Suprapubic skin (tissue), 4 donors: ENCODE data around the gene NDUFB5. TPM values are rescaled to one million over a fixed set of nuclear protein-coding genes. Genes with fewer than 3 reads are reported as not detected.
"Not testable (repeated sequence)": the region's sequence is repeated elsewhere in the genome, so short reads cannot be mapped to it uniquely, and the experiment has no call there.

Experiments used
- DNase-seq, 2 donors: peaks; one replicate each; pipeline ENCODE4 v3.0.0-alpha.2; 2019; ENCODE audit warnings: low spot score in 2 of 2
- H3K27ac ChIP-seq: fragments of 200-600 bp; sonication (generic); one replicate; pipeline ENCODE4 v1.5.1; 2019
- H3K27me3 ChIP-seq: fragments of 200-600 bp; sonication (generic); one replicate; pipeline ENCODE4 v1.5.1; 2019
- H3K36me3 ChIP-seq: fragments of 200-600 bp; sonication (generic); one replicate; pipeline ENCODE4 v1.5.1; 2019
- H3K4me1 ChIP-seq: fragments of 200-600 bp; sonication (generic); one replicate; pipeline ENCODE4 v1.5.1; 2019
- H3K4me3 ChIP-seq: fragments of 200-600 bp; sonication (generic); one replicate; pipeline ENCODE4 v1.5.1; 2019; ENCODE audit warnings: mild to moderate bottlenecking
- H3K9me3 ChIP-seq: fragments of 200-600 bp; sonication (generic); one replicate; pipeline ENCODE4 v1.5.1; 2019
- EP300 ChIP-seq: sonication (generic); formaldehyde crosslinking; IDR thresholded peaks from one replicate; pipeline ENCODE4 v1.6.1; 2017; ENCODE audit warnings: antibody characterized with exemption
- POLR2A ChIP-seq, 2 donors: fragments of 450-650 bp; IDR thresholded peaks; one replicate each; pipeline ENCODE4 v1.6.1; 2017; ENCODE audit warnings: antibody characterized with exemption in 2 of 2, mild to moderate bottlenecking in 2 of 2, moderate library complexity in 2 of 2
- POLR2AphosphoS5 ChIP-seq, 3 donors: sonication (generic); formaldehyde crosslinking; IDR thresholded peaks; one replicate each; pipeline ENCODE4 v1.6.1; 2017; ENCODE audit warnings: antibody characterized with exemption in 3 of 3
- whole genome bisulfite sequencing: methylation state at CpG from one replicate; pipeline ENCODE4 v1.1.5; 2018; 5-methylcytosine and 5-hydroxymethylcytosine counted together
- total RNA-seq, 4 donors: library from RNA; depleted of rRNA; stranded (reverse); fragments of >200 nt; gene quantifications; one replicate each; pipeline ENCODE4 v1.1.0, GENCODE V29; 2016
- TF ChIP-seq, protein P1 (sequence below), 2 donors: fragments of 200-600 bp in 1 of 2; fragments of 450-650 bp in 1 of 2; sonication (generic) in 1 of 2; IDR thresholded peaks; one replicate each; pipeline ENCODE4 v1.5.1; 2016 to 2019; ENCODE audit warnings: antibody characterized with exemption in 2 of 2, mild to moderate bottlenecking in 1 of 2, moderate library complexity in 1 of 2

The NDUFB5 gene
- total RNA-seq, 4 donors from 2014 or later: 44.8 to 75.9 (median 60.9) TPM

DNA sequence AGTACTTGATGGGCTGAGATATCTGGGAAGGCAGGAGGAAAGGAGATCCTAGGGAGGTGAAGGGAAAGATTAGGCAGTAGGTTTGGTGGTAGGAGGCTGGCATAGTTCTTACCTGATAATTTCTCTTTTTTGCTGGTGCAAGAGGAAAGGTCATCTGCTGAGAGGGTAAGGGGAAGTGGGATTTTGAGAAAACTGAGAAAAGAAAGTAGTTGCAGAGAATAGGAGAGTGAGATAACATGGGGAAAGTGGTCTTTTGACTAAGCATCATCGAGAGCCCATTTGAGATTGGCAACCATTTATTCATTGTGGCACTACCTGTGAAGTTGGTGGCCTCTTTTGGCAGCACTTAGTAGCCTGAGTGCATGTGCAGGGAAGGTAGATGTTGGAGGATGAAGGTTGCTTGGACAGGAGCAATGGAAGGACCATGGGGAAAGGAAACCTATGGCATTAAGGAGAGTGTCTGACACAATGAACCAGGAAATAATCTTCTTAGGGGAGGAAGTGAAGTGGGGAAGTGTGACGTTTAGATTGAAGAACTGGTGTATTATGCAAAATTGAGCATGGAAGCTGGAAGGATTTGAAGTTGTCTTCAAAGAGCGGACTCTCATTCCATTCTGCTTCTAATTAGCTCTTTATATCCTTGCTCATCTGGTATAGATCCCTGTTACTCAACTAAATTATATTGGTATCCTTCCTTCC lies 26.3 kb downstream of the NDUFB5 start:
- Histone ChIP-seq H3K9me3 (no peaks in the 10 kb centered on the region), H3K4me1 (no peaks in the 10 kb centered on the region), H3K36me3 (peaks cover under 1% of the 10 kb centered on the region), H3K27me3 (no peaks in the 10 kb centered on the region), H3K27ac (no peak overlapping the region), H3K4me3 (no peak overlapping the region)
- no peak for TF ChIP-seq POLR2A (IDR thresholded peaks at IDR 0.05)
- TF ChIP-seq POLR2AphosphoS5 (IDR thresholded peaks at IDR 0.05): no peak
- no peak for TF ChIP-seq EP300
- TF ChIP-seq, protein P1, sequence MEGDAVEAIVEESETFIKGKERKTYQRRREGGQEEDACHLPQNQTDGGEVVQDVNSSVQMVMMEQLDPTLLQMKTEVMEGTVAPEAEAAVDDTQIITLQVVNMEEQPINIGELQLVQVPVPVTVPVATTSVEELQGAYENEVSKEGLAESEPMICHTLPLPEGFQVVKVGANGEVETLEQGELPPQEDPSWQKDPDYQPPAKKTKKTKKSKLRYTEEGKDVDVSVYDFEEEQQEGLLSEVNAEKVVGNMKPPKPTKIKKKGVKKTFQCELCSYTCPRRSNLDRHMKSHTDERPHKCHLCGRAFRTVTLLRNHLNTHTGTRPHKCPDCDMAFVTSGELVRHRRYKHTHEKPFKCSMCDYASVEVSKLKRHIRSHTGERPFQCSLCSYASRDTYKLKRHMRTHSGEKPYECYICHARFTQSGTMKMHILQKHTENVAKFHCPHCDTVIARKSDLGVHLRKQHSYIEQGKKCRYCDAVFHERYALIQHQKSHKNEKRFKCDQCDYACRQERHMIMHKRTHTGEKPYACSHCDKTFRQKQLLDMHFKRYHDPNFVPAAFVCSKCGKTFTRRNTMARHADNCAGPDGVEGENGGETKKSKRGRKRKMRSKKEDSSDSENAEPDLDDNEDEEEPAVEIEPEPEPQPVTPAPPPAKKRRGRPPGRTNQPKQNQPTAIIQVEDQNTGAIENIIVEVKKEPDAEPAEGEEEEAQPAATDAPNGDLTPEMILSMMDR (IDR thresholded peaks at IDR 0.05): no peak
- DNase-seq: no peak
- 59% methylated on average over 3 of the region's 3 CpGs for WGBS

DNA sequence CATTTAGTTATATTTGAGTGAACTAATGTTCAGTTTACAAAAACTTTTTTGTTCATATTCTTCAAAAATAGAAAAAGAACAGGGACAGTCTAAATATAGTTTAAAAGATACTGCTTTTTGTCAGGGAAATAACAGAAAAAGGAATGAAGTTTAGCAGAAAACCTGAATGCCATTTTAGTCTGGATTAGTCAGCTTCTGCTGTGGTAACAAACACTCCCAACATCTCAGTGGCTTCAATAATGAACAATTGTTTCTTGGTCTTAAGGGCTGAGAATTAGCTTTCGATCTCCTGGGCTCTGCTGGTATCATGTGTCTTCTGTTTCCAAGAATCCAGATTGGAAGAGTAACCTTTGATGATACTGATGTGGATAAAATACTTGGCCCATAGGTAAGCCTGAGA lies 35.9 kb downstream of the NDUFB5 start:
- Histone ChIP-seq H3K27me3 (no peaks in the 10 kb centered on the region), H3K36me3 (no peaks in the 10 kb centered on the region), H3K9me3 (no peaks in the 10 kb centered on the region), H3K27ac (no peak overlapping the region), H3K4me3 (no peak overlapping the region), H3K4me1 (no peaks in the 10 kb centered on the region)
- no peak for TF ChIP-seq POLR2AphosphoS5 (IDR thresholded peaks at IDR 0.05)
- no peak for TF ChIP-seq POLR2A (IDR thresholded peaks at IDR 0.05)
- TF ChIP-seq, protein P1 (IDR thresholded peaks at IDR 0.05): no peak
- no peak for TF ChIP-seq EP300
- no peak for DNase-seq
- 93% methylated on average over 1 of the region's 1 CpG for WGBS

DNA sequence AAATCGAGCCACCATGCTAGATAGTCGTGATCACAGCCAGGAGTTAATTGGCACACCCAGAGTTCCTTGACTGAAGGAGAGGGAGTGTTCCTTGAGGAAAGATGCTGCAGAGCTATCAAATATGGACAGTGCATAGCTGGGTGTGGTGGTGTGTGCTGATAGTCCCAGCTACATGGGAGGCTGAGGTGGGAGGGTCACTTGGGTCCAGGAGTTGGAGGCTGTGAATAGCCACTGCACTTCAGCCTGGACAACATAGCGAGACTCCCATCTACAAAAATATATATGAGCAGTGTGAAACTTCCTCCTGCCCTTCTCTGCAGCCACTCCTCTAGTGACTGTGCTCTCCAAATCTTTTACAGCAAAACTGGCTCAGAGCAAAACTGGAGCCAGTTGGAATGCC lies 38.3 kb downstream of the NDUFB5 start:
- WGBS: 89% methylated on average over 3 of the region's 3 CpGs
- Histone ChIP-seq H3K36me3 (no peaks in the 10 kb centered on the region), H3K9me3 (no peaks in the 10 kb centered on the region), H3K27ac (no peak overlapping the region), H3K4me1 (no peaks in the 10 kb centered on the region), H3K27me3 (no peaks in the 10 kb centered on the region), H3K4me3 (no peak overlapping the region)
- TF ChIP-seq EP300: no peak
- no peak for TF ChIP-seq POLR2AphosphoS5 (IDR thresholded peaks at IDR 0.05)
- TF ChIP-seq, protein P1 (IDR thresholded peaks at IDR 0.05): no peak
- no peak for TF ChIP-seq POLR2A (IDR thresholded peaks at IDR 0.05)
- no peak for DNase-seq

DNA sequence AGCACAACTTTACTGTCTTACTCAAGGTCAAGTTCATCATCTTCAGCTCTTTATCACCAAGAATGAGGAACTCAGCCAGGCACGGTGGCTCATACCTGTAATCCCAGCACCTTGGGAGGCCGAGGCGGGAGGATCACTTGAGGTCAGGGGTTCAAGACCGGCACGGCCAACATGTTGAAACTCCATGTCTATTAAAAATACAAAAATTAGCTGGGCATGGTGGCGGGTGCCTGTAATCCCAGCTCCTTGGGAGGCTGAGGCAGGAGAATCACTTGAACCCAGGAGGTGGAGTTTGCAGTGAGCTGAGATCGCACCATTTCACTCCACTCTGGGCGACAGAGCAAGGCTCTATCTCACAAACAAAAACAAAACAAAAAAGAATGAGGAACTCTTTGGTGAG lies 39.2 kb downstream of the NDUFB5 start:
- not testable (repeated sequence) for H3K4me1 ChIP-seq, H3K27me3 ChIP-seq, H3K4me3 ChIP-seq, H3K36me3 ChIP-seq, H3K9me3 ChIP-seq, DNase-seq, H3K27ac ChIP-seq
- WGBS: 94% methylated on average over 8 of the region's 8 CpGs

DNA sequence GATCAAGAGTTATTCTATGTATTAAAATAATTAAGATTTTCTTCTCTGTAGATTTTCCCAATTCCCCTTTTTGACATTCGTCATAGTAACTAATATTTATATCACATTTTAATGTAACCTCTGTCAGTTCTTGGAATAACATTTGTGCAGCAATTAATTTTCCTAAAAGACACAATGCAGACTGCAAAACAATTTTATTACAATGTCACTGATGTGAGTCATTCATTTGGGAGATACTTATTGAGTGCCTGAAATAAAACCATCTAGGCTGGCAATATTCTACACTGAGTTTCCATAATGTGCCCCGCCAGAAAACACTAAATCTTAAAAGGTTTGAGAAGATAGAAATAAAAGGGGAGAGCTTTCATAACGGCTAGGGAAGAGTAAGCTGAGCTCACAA lies 41.6 kb downstream of the NDUFB5 start:
- TF ChIP-seq POLR2AphosphoS5 (IDR thresholded peaks at IDR 0.05): no peak
- TF ChIP-seq EP300: no peak
- TF ChIP-seq, protein P1 (IDR thresholded peaks at IDR 0.05): no peak
- no peak for TF ChIP-seq POLR2A (IDR thresholded peaks at IDR 0.05)
- whole genome bisulfite sequencing: 80% methylated on average over 3 of the region's 3 CpGs

More for the DNA sequence above, 41.6 kb downstream of the NDUFB5 start:
- Histone ChIP-seq H3K27me3 (no peaks in the 10 kb centered on the region), H3K9me3 (no peaks in the 10 kb centered on the region), H3K36me3 (no peaks in the 10 kb centered on the region), H3K4me3 (no peak overlapping the region), H3K4me1 (no peaks in the 10 kb centered on the region), H3K27ac (no peak overlapping the region)
- no peak for DNase-seq
